ENCODE results near the gene TMEM140.

GRCh38 chr7:135169964-135170273 is 22.0 kb downstream of the TMEM140 start:
- TF ChIP-seq POLR2AphosphoS5 (IDR thresholded peaks at IDR 0.05; ENCODE audit: low read depth, low read length) (no peak), POLR2A (IDR thresholded peaks at IDR 0.05; ENCODE audit: low read depth, low read length) (no peak)
